ENCODE data around the gene UBA1.
A peak's percentile ranks its signal among the peaks of the same experiment; 100 is the strongest.

UBA1 gene

DNA sequence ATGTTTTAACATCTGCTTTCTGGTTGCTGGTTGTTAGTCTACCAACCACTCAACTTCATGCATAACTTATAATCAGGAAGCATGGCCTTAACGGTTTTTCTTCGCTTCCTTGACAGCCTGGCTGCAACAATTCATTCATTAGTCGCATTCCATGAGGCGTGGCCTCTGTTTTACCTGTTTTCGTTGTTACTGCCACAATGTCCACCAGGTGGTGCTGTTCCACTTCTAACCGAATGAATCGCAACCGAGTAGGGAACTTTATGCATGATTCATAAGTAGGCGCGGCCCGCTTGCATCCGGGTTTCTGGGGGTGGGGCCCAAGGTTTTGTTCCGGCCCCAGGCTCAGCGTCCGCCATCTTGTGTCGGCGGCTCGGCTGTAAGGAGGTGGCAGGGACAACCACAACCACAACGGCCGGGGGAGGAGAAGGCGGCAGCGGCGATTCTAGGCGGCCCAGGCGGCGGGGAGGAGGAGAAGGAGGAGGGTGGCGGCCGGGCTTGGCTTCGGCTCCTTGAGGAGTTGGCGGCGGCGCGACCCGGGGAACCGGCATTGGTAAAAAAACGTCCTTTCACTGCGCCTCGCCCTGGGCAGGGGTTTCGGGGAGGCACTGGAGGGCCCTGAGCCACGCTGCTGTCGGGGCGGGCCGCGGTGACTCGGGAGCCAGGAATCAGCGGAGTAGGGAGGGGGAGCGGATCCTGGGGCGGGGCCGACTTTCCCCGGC, at the start of gene UBA1:
TSS of gene UBA1 (plus strand) at position 355 of the 719 bp plus-strand sequence. CDS start 4,974 bp downstream, outside the sequence.
- DNase-seq (ENCODE audit: low read depth in 4 of 4, low spot score in 1 of 4), result peak; percentile 78 to 97 (median 83)

DNA sequence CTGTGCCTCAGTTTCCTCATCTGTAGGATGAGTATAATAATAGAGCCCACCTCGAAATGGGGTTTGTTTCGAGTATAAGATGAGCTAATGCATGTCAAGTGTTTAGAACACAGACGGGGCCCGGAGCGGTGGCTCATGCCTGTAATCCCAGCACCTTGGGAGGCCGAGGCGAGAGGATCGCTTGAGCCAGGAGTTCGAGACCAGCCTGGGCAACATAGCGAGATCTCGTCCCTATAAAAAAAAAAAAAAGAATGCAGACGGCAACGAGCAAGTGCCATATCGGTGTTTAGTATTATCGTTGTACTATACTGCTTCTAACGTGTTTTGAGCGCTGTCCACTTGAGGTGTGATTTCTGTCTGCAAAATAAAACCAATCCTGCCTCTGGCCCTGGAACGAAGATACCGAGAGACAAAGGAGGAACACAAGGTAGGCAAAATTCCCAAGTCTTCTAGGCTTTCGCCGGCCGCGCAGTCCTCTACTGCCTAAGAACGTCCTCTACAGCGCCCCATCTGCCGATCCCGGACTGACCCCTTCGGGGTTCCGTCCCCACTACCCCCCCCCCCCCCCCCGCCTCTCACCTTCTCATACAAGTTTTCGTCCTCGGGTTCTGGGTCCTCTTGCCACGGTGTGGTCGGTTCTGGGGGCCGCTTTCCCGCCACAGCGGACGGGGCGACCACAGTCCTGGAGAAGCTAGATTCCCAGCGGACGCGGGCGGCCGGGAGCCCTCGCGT, 49.6 kb upstream of the UBA1 start:
- DNase-seq (ENCODE audit: low read depth in 4 of 4, low spot score in 1 of 4), result peak in 1 of 4 experiments; percentile 2

DNA sequence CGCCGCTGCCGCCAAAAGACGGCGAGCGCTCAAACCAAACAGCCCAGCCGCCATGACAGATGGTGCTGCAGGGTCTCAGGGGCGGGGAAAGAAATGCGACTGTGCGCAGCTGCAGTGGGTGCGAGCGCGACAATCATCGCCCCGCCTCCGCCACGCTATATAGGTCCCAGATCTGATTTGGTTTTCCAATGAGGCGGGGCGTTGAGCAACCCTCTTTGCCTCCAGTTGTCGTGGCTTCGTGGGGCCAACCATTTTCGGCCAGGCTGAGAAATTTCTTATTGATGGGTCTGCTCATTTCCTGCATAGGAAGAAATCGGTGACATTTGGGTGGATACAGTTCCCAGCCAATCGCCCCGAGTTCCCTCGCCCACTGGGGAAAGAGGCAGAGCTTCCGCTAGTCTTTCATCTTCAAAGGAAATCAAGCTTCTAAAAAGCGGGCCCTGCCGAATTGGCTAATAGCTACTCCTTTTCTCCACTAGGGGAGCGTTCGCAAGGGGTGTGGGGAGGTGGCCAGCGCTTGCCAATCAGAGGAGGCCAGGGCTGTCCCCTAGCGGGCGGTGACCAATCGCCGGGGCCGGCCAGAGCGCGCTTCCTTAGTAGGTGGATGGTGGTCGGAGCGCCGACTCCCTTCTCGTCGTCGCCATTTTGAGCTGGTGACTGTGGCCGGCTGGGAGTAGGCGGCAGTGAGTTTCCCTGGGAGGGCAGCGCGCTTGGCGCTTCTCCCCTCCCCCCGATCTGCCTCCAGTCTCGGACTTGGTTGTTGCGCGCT, 48.8 kb upstream of the UBA1 start, which contains the start of the genes NDUFB11 and RBM10:
TSS of gene NDUFB11 (minus strand) at position 77 of the 769 bp plus-strand sequence. CDS start at position 54, 23 bp downstream.
TSS of gene RBM10 (plus strand) at position 596 of the 769 bp plus-strand sequence. CDS start 2,261 bp downstream, outside the sequence.
- DNase-seq (ENCODE audit: low read depth in 4 of 4, low spot score in 1 of 4), result peak; percentile 59 to 83 (median 70)

DNA sequence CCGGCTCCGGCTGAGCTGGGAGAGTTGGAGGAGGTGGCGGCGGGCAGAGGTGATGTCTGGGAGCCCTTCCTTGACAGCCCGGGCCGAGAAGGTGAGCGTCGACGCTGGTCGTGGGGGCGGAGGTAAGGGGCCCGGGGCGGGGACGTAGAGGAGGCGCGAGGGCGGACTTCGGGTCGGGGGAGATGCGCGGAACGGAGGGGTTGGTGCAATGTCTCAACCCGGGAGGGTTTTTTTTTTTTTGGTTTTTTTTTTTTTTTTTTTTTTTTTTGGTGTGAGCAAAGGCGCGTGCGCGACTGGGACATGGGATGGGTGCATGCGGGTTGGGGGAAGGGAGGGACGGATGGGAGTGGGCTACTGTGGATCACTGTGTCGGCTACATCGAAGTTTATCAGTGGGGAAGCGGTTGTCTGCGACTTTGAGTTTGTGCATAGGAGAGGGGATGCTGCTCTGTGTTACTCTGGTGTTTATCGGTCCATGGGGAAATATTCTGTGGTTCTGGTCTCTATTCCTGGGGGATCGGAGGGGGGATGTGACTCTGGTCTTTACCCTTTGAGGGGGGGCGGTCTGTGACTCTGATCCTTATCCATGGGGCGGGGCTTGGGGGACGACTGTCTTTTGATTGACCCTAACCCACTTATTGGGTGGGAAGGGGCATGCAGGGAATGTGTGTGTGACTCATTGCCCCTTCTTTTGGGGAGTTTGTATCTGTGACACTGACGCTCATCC, 48.1 kb upstream of the UBA1 start:
- DNase-seq (ENCODE audit: low read depth in 4 of 4, low spot score in 1 of 4), result peak in 1 of 4 experiments; percentile 10

DNA sequence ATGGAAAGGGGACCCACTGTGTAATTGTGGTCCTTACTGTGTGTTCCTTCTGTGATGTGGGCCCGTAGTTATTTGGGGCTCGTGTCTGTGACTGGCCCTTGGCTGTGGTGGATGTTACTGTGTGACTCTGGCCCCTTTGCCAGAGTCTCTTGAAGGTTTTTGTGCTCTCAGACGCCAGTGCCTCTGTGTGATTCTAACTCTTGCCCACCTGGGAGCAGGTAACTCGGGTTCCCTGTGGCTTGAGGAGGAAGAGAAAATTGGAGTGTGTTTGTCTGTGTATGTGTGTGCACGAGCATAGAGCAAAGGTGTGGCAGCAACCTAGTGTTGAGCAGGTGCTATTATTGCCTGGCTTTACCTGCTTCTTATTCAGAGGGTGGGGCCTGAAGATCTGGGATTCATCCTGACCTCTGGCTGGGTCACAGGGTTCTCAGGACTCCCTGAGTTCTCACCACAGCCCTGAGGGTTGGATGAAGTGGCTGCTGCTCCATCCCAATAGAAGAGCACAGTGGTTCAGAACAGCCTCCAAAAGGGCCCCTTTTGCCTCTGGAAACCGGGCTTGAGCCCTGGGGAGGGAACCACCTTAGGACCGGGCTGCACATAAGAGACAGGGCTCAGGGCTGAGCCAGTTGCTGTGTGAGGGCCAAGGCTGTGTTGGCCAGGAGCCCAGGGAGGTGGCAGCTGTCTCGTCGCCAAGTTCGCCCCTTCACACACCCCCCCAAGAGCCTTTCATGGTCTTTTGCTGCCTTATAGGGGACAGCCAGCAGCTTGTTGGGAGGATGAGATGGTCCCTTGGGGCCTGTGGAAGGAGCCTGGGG, 47.3 kb upstream of the UBA1 start:
- DNase-seq (ENCODE audit: low read depth in 4 of 4, low spot score in 1 of 4), result no peak

DNA sequence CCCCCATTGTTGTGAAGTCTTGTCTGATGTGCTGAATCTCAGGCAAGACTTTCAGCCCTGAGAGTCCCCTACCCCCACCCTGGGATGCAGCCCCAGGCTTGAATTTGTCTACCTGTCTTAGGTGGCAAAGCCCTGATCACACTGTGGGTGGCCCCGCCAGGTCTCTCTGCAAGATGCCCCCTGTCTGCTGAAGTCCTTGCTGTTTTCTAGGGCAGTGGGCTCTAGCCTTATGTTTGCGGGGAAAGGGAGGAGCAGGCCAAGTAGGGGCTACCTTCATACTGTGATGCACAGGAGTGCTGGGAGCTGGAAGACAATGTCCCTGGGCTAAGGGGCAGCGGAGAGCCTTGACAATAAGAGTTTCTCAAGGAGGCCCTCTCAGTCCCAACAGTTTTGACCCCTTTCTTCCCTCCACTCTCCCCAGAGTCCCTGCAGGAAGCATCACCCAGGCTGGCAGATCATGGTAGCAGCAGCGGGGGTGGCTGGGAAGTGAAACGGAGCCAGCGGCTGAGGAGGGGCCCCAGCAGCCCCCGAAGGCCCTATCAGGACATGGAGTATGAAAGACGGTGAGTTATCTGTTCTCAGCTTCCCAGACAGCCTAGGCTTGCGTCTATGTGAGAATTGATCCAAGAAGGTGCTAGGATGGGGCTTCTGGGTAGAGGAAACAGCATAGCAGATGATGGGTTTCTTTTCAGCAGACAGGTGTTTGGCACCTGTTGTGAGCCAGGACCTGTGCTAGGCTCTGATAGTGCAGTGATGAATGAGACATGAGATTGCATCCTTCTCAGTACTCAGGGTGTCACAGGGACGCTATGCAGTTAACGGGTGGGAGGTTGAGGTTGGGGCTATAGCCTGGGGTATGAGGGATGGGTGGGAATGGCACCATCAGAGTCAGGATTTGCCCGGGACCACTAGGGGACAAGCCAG, 46.4 kb upstream of the UBA1 start:
- DNase-seq (ENCODE audit: low read depth in 4 of 4, low spot score in 1 of 4), result no peak

DNA sequence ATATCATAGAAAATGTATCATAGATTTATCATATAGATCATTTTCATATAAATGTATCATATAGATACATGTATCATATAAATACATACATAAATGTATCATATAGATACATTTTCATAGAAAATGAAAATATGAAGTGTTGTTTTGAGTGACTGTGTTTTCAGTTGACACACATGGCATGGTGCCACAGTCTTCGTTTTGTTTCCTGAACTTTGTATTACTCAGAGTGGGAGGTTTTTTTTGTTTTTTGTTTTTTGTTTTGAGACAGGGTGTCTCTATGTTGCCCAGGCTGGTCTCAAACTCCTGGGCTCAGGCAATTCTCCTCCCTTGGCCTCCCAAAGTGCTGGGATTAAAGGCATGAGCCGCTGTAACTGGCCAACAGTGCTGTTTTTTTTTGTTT, 44.7 kb upstream of the UBA1 start:
- no peak for DNase-seq (ENCODE audit: low read depth in 4 of 4, low spot score in 1 of 4)

DNA sequence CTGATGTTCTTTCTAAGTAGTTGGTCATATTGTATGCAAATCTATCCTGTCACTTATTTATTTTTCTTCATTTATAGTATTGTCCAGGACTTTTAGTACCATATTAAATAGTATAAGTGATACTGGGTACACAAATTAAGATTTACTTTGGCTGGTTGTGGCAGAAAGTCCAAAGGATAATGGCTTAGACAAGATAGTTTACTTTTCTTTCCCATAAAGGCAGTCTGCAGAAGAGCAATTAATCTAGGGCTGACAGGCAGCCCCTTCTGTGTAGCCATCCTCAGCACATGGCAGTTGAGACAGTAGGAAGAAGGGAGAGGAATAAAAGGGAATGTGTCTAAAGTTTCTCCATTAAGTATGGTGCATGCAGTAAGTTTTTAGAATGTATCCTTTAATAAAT, 42.2 kb upstream of the UBA1 start:
- no peak for DNase-seq (ENCODE audit: low read depth in 4 of 4, low spot score in 1 of 4)

DNA sequence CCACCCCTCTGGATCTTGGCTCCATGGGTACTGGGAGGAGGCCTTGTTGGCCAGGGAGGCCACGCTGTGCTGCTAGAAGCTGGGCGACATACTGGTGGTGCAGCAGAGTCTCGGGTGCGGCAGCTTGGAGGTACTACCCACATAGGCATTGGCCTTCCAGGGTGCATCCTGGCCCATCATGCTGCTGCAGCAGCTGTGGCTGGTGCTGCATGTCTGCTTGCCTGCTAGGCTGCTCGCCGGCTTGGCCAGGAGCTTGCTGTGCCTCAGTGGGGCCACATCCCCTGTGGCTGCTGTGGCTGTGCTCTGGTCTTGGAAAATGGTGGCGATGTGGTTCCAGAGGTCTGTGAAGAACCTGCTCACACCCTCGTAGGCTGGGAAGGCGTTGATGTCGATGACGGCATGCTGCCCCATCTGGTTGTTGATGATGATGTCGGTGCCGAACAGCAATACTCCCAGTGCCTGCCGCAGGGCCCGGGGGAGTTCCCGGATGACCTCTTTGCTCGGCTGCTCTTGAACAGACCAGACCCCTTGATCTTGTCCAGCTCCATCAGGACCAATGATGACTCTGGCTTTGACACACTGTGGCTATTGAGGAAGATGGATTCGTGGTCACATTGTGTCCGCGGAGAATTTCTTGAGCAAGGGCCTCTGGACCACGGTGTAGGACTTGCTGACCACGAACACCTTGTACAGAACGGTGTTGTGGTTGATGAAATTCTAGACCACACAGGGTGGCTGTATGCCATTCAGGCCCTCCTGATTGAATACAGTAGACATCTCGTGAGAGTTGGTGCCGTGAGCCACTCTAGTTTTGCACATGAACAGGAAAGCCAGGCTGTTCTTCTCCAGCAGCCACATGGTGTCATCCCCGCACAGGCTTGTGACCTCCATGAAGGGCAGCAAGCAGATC, 36.8 kb upstream of the UBA1 start:
- DNase-seq (ENCODE audit: low read depth in 4 of 4, low spot score in 1 of 4), result no peak

DNA sequence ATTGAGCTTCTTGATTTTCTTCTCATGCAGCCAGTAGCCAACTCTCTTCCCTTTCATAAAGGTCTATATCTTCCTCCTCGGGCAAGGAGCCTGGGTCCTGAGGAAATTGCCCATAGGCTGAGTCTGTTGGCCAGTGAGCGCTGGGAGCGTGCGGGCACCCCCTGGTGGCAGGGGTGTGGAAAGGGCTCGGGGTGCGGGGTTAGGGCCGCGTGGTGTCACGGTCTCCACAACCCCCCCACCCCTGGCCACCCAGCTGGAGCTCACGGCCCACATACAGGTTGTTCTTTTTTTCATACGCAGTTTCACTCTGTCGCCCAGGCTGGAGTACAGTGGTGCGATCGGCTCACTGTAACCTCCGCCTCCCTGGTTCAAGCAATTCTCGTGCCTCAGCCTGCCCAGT, 35.5 kb upstream of the UBA1 start:
- DNase-seq (ENCODE audit: low read depth in 4 of 4, low spot score in 1 of 4), result no peak

DNA sequence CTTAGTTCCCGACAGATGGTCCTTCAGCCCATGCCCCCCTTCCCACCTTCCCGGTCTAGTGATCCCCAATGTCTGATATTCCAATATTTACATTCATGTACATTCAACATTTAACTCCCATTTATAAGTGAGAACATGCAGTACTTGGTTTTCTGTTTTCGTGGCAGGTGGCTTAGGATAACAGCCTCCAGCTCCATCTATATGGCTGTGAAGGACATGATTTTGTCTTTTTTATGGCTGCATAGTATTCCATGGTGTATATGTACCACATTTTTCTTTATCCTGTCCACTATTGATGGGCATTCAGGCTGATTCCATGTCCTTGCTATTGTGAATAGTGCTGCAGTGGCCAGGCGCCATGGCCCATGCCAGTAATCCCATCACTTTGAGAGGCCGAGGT, 34.8 kb upstream of the UBA1 start:
- no peak for DNase-seq (ENCODE audit: low read depth in 4 of 4, low spot score in 1 of 4)

DNA sequence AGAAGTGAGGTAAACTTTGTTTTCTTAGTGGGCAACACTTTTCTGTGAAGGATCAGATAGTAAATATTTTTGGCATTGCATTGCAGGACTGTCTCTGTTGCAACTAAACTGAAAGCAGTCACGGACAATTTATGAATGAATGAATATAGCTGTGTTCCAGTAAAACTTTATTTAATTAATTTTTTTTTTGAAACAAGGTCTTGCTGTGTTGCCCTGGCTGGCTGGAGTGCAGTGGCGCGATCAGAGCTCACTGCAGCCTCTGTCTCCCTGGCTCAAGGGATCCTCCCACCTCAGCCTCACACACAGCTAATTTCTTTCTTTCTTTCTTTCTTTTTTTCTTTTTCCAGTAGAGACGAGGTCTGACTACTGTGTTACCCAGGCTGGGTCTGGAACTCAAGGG, 32.8 kb upstream of the UBA1 start:
- DNase-seq (ENCODE audit: low read depth in 4 of 4, low spot score in 1 of 4), result no peak

DNA sequence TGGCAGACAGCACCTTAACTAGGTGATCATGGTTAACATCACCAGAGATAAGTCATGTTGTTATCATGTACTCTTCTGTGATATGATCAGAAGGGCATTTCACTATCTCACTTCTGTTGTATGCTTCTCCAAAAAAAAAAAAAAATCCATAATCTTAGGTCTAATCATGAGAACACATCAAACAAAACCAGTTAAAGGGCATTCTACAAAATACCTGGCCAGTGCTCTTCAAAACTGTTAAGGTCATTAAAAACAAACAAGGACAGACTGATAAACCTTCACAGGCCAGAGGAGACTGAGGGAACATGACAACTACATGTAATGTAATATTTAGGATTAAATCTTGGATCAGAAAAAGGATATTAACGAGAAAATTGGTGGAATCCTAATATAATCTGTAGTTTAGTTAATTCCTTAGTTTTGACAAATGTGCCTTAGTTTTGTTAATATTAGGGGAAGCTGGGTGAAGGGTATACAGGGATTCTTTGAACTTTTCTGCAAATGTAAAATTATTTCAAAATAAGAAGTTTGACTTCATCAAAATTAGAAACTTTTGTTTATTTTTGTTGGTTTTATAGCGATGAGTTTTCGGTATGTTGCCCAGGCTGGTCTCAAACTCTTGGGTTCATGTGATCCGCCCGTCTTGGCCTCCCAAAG, 30.6 kb upstream of the UBA1 start:
- no peak for DNase-seq (ENCODE audit: low read depth in 4 of 4, low spot score in 1 of 4)

DNA sequence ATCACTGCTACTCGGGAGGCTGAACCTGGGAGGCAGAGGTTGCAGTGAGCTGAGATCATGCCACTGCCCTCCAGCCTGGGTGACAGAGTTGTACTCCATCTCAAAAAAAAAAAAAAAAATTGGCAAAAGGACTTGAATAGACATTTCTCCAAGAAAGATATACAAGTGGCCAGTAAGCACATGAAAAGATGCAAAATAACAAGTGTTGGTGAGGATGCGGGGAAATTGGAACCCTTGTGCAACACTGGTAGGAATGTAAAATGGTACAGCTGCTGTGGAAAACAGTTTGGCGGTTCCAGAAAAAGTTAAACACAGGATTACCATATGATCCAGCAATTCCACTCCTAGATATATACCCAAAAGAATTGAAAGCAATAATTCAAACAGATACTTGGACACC, 29.2 kb upstream of the UBA1 start:
- no peak for DNase-seq (ENCODE audit: low read depth in 4 of 4, low spot score in 1 of 4)

DNA sequence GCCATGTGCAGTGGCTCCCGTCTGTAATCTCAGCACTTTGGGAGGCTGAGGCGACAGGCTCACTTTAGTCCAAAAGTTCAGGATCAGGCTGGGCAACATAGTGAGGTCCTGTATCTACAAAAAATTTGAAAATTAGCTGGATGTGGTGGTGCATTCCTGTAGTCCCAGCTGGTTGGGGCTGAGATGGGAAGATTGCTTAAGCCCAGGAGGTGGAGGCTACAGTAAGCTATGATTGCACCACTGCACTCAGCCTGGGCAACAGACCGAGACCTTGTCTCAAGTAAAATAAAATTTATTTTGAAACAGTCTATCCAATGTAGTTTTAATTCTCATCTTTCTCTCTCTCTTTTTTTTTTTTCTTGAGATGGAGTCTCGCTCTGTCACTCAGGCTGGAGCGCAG, 27.5 kb upstream of the UBA1 start:
- DNase-seq (ENCODE audit: low read depth in 4 of 4, low spot score in 1 of 4), result no peak

DNA sequence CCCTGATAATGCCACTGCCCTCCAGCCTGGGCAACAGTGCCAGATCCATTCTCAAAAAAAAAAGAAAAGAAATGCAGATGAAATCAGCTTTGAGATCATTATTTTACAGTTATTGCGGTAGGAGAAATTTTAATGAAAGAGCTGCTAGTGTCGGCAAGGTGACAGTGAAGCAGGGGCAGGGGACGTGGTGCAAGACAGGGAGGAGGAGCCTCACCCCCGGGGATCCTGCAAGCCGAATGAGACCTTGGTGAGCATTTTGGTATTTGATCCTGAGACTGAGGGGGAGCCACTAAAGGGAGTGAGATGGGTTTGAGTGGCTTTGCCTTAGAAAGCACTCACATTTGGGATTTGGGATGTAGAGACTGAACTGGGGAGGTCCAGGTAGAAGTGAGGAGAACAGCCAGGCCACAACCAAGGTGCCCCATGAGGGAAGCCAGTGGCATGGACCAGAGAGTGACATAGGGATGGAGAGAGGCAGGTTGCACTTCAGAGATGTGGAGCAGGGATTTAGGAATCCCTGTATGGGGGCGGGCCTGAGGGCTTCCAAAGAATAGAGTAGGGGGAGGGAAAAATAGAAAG, 25.0 kb upstream of the UBA1 start:
- DNase-seq (ENCODE audit: low read depth in 4 of 4, low spot score in 1 of 4), result no peak

DNA sequence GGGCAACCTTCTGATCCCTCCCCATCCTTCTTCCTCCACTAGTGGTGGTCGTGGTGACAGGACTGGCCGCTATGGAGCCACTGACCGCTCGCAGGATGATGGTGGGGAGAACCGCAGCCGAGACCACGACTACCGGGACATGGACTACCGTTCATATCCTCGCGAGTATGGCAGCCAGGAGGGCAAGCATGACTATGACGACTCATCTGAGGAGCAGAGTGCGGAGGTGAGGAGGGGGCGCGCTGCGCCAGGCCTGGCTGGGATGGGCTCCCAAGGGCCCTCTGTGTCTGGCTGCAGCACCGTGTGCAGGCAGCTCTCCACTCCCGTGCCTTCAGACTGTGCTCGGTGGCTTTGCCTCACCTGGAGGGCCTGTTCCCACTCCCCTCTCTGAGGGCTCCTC, 24.4 kb upstream of the UBA1 start:
- no peak for DNase-seq (ENCODE audit: low read depth in 4 of 4, low spot score in 1 of 4)
